Large intestine (tissue), 3 donors: ENCODE results near the gene BRSK2. TPM values are rescaled to one million over a fixed set of nuclear protein-coding genes. Genes with fewer than 3 reads are reported as not detected.
A peak's percentile ranks its signal among the peaks of the same experiment; 100 is the strongest.

Experiments
- DNase-seq, 2 donors: peaks; one replicate each; pipeline versions ENCODE4 v3.0.0 to v3.0.0-alpha.2; 2013
- H3K27ac ChIP-seq: one replicate; pipeline ENCODE4 v1.5.1; 2013; ENCODE audit warnings: low read length
- H3K27me3 ChIP-seq: 2 replicates; pipeline ENCODE4 v1.6.1; 2013; ENCODE audit warnings: low read length; ENCODE audit not compliant: control insufficient read depth, insufficient read depth
- H3K36me3 ChIP-seq: 2 replicates; pipeline ENCODE4 v1.6.1; 2013; ENCODE audit warnings: low read length; ENCODE audit not compliant: control insufficient read depth, insufficient read depth
- H3K4me1 ChIP-seq: one replicate; pipeline ENCODE4 v1.6.1; 2013; ENCODE audit warnings: low read length; ENCODE audit not compliant: control insufficient read depth, insufficient read depth
- H3K4me3 ChIP-seq: one replicate; pipeline ENCODE4 v1.5.1; 2013; ENCODE audit warnings: low read length
- H3K9me3 ChIP-seq: one replicate; pipeline ENCODE4 v1.6.1; 2013; ENCODE audit warnings: mild to moderate bottlenecking, low read depth, low read length, moderate library complexity; ENCODE audit not compliant: control insufficient read depth
- whole genome bisulfite sequencing: methylation state at CpG from one replicate; pipeline ENCODE4 v1.1.5; 2013; ENCODE audit warnings: low lambda C conversion rate; ENCODE audit not compliant: insufficient coverage; 5-methylcytosine and 5-hydroxymethylcytosine counted together
- polyA plus RNA-seq: library from polyadenylated mRNA; unstranded; fragments of 120-200 nt; gene quantifications from one replicate; pipeline ENCODE4 v1.2.1, GENCODE V29; 2013

Gene BRSK2
- polyA plus RNA-seq, 1 donor = 14.7 TPM

GRCh38 chr11:1390569-1391164, 933 bp downstream of the BRSK2 start:
- Histone ChIP-seq H3K27me3 (peaks cover 52% of the 10 kb centered on the region), H3K27ac (peak overlapping the region; percentile 42), H3K4me1 (peaks cover 9% of the 10 kb centered on the region), H3K4me3 (peak overlapping the region; percentile 31), H3K36me3 (no peaks in the 10 kb centered on the region), H3K9me3 (peaks cover 12% of the 10 kb centered on the region)
- WGBS = no CpG with 5 or more reads among the region's 73 CpGs
- DNase-seq = peak in 1 of 2 donors; percentile 36

GRCh38 chr11:1391165-1392075, 1.7 kb downstream of the BRSK2 start:
- H3K4me3 ChIP-seq = peak overlapping the region; percentile 31
- 20% methylated on average over 1 of the region's 35 CpGs for WGBS
- no peaks in the 10 kb centered on the region for H3K36me3 ChIP-seq
- H3K9me3 ChIP-seq = peaks cover 13% of the 10 kb centered on the region
- H3K27ac ChIP-seq = peak overlapping the region; percentile 42
- H3K4me1 ChIP-seq = peaks cover 9% of the 10 kb centered on the region
- DNase-seq = no peak
- peaks cover 52% of the 10 kb centered on the region for H3K27me3 ChIP-seq

GRCh38 chr11:1392111-1392510, 2.4 kb downstream of the BRSK2 start:
- Histone ChIP-seq H3K4me3 (no peak overlapping the region), H3K27me3 (peaks cover 51% of the 10 kb centered on the region), H3K4me1 (peaks cover 9% of the 10 kb centered on the region), H3K9me3 (peaks cover 13% of the 10 kb centered on the region), H3K36me3 (no peaks in the 10 kb centered on the region), H3K27ac (no peak overlapping the region)
- no CpG with 5 or more reads among the region's 12 CpGs for WGBS
- DNase-seq = no peak

- WGBS = no CpG with 5 or more reads among the region's 21 CpGs
- H3K27me3 ChIP-seq = peaks cover 47% of the 10 kb centered on the region
Observed at GRCh38 chr11:1392561-1392960, 2.8 kb downstream of the BRSK2 start.

GRCh38 chr11:1393038-1393710, 3.4 kb downstream of the BRSK2 start:
- Histone ChIP-seq H3K9me3 (peaks cover 13% of the 10 kb centered on the region), H3K4me3 (no peak overlapping the region), H3K27ac (no peak overlapping the region), H3K4me1 (peaks cover 9% of the 10 kb centered on the region), H3K27me3 (peaks cover 41% of the 10 kb centered on the region), H3K36me3 (no peaks in the 10 kb centered on the region)
- DNase-seq = no peak
- no CpG with 5 or more reads among the region's 19 CpGs for WGBS

More at GRCh38 chr11:1392561-1392960, 2.8 kb downstream of the BRSK2 start:
- Histone ChIP-seq H3K4me1 (peaks cover 9% of the 10 kb centered on the region), H3K9me3 (peaks cover 13% of the 10 kb centered on the region), H3K36me3 (no peaks in the 10 kb centered on the region), H3K4me3 (no peak overlapping the region), H3K27ac (no peak overlapping the region)
- DNase-seq = no peak

GRCh38 chr11:1394936-1395772, 5.4 kb downstream of the BRSK2 start:
- Histone ChIP-seq H3K27ac (no peak overlapping the region), H3K4me3 (no peak overlapping the region), H3K9me3 (peaks cover 3% of the 10 kb centered on the region), H3K36me3 (no peaks in the 10 kb centered on the region), H3K27me3 (peaks cover 29% of the 10 kb centered on the region), H3K4me1 (peaks cover 3% of the 10 kb centered on the region)
- DNase-seq = no peak
- WGBS = no CpG with 5 or more reads among the region's 29 CpGs

GRCh38 chr11:1395773-1396374, 6.1 kb downstream of the BRSK2 start:
- peaks cover 3% of the 10 kb centered on the region for H3K9me3 ChIP-seq
- H3K27ac ChIP-seq = no peak overlapping the region
- H3K27me3 ChIP-seq = peaks cover 27% of the 10 kb centered on the region
- H3K4me3 ChIP-seq = no peak overlapping the region
- no peak for DNase-seq
- WGBS = no CpG with 5 or more reads among the region's 19 CpGs
- peaks cover 2% of the 10 kb centered on the region for H3K4me1 ChIP-seq
- no peaks in the 10 kb centered on the region for H3K36me3 ChIP-seq

DNA sequence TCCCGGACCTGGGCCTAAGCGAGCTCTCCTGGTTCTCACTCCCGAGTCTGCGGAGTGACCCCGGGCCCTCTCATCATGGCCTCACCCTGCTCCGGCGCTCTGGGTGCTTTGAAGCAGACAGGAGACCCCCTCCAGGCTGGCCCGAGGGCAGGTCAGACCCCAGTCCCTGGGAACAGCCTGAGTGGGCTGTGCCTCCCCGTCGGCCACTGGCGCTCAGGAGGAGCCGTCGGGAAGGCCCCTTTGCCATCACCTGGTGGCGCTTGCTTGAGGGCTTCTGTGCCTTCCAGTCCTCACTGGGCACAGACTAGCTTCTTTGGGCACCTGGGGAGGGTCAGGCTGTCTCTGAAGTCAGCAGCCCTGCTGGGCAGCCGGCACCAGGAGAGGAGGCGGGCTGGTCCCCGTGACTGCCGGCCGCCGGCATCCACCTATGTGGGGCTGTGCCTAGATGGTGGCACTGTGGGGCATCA, 6.7 kb downstream of the BRSK2 start:
- no peak for DNase-seq
- WGBS = no CpG with 5 or more reads among the region's 20 CpGs
- Histone ChIP-seq H3K4me1 (no peaks in the 10 kb centered on the region), H3K4me3 (no peak overlapping the region), H3K9me3 (peaks cover 3% of the 10 kb centered on the region), H3K27me3 (peaks cover 21% of the 10 kb centered on the region), H3K27ac (no peak overlapping the region), H3K36me3 (no peaks in the 10 kb centered on the region)

- no peak for DNase-seq
- no peaks in the 10 kb centered on the region for H3K4me1 ChIP-seq
- H3K27me3 ChIP-seq = peaks cover 12% of the 10 kb centered on the region
- H3K4me3 ChIP-seq = no peak overlapping the region
- no peak overlapping the region for H3K27ac ChIP-seq
- H3K36me3 ChIP-seq = no peaks in the 10 kb centered on the region
- no CpG with 5 or more reads among the region's 19 CpGs for WGBS
- peaks cover 3% of the 10 kb centered on the region for H3K9me3 ChIP-seq
Observed at GRCh38 chr11:1397146-1397861, 7.6 kb downstream of the BRSK2 start.
